Activated CD4-positive, CD25-positive, alpha-beta regulatory T cell treated with anti-CD3 and anti-CD28 coated beads, Interleukin-2, amount 50 U/mL, for 24 hours (primary cell): ENCODE measurements around the gene GOLGA3.
A peak's percentile ranks its signal among the peaks of the same experiment; 100 is the strongest.
"Not testable (repeated sequence)": the region's sequence is repeated elsewhere in the genome, so short reads cannot be mapped to it uniquely, and the experiment has no call there.

Experiments used
- ATAC-seq, 2 donors: fragments of 150-1000 bp; cut with Tn5 transposase; one replicate each; pipeline ENCODE4 v1.10.0; 2021; ENCODE audit warnings: mild to moderate bottlenecking in 1 of 2, moderate library complexity in 1 of 2

The GOLGA3 gene, protein sequence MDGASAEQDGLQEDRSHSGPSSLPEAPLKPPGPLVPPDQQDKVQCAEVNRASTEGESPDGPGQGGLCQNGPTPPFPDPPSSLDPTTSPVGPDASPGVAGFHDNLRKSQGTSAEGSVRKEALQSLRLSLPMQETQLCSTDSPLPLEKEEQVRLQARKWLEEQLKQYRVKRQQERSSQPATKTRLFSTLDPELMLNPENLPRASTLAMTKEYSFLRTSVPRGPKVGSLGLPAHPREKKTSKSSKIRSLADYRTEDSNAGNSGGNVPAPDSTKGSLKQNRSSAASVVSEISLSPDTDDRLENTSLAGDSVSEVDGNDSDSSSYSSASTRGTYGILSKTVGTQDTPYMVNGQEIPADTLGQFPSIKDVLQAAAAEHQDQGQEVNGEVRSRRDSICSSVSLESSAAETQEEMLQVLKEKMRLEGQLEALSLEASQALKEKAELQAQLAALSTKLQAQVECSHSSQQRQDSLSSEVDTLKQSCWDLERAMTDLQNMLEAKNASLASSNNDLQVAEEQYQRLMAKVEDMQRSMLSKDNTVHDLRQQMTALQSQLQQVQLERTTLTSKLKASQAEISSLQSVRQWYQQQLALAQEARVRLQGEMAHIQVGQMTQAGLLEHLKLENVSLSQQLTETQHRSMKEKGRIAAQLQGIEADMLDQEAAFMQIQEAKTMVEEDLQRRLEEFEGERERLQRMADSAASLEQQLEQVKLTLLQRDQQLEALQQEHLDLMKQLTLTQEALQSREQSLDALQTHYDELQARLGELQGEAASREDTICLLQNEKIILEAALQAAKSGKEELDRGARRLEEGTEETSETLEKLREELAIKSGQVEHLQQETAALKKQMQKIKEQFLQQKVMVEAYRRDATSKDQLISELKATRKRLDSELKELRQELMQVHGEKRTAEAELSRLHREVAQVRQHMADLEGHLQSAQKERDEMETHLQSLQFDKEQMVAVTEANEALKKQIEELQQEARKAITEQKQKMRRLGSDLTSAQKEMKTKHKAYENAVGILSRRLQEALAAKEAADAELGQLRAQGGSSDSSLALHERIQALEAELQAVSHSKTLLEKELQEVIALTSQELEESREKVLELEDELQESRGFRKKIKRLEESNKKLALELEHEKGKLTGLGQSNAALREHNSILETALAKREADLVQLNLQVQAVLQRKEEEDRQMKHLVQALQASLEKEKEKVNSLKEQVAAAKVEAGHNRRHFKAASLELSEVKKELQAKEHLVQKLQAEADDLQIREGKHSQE (N-terminal part only)

DNA sequence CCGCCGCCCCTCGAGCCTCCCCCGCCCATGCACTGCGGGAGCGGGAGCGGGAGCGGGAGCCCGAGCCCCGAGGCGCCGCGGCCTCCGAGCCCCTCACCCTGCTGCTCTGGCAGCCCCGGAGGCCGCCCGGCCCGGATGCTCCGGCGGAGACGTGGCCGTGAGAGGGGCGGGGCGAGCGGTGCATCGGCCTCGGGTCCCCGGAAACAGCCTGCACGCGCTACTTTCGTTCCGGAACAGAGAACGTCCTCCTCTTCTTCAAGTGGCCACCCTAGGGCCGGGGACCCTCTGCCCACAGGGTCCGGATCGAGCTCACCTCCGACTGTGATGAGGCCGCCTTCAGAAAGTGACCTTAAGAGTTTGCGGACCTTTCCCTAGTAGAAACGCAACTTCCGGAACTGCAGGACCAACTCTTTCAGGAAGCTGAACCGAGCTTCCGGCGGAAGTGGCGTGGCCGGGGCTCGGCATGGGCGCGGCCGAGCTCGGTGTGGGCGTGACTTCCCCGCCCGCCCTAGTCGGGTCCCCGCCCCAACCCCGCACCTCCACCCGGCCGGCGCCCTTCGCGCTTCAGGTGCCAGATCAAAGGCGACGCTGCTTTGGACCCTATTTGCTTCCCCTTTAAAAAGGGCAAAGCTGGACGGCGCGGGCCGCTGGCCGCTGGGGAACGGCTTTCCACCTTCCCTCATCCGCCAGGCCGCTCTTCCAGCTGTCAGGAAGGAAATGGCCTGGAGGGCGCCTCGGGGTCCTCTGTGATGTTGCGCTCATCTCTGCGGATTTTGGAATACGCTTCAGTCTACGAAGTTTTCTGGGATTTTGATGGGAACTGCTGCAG lies at the start of gene GOLGA3:
TSS of gene GOLGA3 (minus strand) at position 164 of the 829 bp plus-strand sequence. CDS start 6,741 bp downstream, outside the sequence.
- ATAC-seq = peak; percentile 94

GRCh38 chr12:132874620-132875019 lies 46.0 kb upstream of the GOLGA3 start:
- not testable (repeated sequence) for ATAC-seq

- ATAC-seq = no peak
Observed at GRCh38 chr12:132874175-132874574, 45.5 kb upstream of the GOLGA3 start.

- no peak for ATAC-seq
Observed at GRCh38 chr12:132873724-132874123, 45.1 kb upstream of the GOLGA3 start.

DNA sequence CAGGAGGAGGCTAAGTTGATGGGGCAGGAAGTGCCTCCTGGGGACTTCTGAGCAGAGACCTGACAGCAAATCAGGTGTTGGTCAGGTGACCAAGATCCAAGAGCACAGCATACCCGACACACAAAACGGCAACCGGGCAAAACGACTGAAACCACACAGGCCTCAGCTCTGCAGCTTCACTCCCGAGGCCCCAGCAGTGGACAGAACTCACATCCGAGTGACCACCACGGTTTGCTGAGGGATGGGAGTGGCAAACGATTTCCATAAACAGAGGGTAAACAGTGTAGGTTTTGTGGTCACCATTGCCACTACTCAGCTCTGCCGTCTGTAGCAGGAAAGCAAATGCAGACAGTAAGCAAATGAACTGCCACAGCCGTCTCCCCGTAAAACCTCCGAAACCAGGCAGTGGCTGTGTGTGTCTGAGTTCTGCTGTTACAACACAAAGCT lies 44.3 kb upstream of the GOLGA3 start:
- ATAC-seq = no peak

DNA sequence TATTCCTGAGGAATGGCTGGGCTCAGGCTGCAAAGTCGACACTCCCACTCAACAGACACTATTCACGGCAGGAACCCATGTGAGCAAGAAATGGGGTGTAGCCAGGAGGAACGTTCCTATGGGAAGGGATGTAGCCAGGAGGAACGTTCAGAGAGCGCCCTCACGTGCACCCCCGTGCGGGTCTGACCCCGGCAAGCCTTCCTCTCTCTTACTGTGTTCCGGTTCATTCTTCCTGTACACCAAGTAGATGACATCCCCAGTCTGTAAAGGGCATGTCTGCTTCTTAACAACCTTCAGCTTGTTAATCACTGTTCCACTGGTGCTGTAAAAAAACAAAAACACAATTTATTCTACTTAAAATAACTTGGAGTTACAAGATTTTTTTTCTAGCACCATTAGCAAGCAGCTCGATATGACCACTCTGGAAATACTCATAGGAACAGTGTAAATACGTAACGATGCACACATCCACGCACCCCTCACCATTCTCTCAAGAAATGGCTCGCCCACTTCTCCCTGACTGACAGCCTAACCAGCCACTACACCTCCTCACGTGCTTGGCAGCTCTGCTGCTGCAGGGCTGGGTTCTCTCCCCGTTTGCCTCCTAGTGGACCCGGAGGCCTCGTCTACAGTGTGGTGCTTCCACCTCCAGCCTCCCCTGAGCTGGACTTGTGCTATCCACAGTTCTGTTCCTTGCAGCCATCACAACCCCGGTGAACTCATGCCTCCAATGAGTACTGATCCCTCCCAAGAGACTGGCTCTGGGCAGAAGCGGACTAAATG lies 43.6 kb upstream of the GOLGA3 start:
- ATAC-seq = no peak

DNA sequence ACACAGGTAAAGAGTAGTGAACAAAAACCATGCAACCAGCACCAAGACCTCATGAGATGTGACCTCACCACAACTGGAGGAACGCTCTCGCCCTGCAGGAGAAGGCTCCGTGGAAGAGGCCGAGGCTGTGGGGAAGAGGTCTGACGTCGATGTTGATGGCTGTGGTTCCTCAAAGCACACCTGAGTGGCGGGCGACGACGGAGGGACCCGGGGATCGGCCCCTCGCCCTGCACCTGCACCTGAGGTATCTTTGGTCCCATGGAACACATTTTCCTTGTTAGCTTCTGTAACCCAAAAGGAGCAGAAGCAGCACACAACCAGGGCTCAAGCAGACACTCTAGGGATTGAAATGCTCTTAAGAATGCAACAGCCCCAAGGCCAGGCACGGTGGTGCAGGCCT lies 40.9 kb upstream of the GOLGA3 start:
- no peak for ATAC-seq

GRCh38 chr12:132866251-132866828 lies 37.7 kb upstream of the GOLGA3 start:
- ATAC-seq = no peak

DNA sequence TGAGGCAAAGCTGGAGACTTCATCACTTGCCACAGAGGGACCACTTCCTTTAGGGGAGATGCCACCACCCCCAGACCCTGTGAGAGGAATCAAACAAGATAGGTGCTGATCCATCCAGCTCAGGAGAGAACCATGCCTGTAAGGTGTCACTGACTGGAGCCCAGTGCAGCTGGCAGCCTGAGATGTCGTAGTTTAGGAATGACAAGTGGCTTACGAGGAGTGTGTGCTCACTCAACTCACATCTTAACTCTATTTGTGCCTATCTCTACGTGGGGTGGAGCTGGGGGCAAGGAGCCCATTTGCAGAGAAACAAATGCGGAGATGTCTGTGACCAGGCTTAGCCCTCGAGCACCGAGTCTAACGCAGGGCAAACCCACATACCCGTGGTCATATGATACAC lies 32.9 kb upstream of the GOLGA3 start:
- ATAC-seq = no peak

GRCh38 chr12:132858718-132859266 lies 30.1 kb upstream of the GOLGA3 start:
- no peak for ATAC-seq

- not testable (repeated sequence) for ATAC-seq
Observed at GRCh38 chr12:132857019-132857418, 28.4 kb upstream of the GOLGA3 start.

DNA sequence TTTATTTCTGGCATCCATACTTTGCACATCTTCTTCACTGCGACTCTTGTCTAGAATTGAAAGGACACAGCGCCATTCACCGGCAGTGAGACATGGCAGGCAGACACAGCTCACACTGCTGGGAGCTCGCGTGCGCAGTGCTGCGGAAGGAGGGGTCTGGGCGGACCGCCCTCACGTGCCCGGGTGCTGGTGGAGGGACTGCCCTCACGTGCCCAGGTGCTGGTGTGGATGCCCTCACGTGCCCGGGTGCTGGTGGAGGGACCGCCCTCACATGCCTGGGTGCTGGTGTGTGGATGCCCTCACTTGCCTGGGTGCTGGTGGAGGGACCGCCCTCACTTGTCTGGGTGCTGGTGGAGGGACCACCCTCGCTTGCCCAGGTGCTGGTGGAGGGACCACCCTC lies 27.9 kb upstream of the GOLGA3 start:
- ATAC-seq = no peak

DNA sequence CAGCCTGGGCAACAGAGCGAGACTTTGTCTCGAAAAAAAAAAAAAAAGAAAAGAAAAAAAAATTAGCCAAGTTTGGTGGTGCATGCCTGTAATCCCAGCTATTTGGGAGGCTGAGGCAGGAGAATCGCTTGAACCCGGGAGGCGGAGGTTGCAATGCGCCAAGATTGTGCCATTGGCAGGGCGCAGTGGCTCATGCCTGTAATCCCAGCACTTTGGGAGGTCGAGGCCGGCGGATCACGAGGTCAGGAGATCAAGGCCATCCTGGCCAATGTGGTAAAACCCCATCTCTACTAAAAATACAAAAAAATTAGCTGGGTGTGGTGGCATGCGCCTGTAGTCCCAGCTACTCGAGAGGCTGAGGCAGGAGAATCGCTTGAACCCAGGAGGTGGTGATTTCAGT lies 26.5 kb upstream of the GOLGA3 start:
- not testable (repeated sequence) for ATAC-seq

GRCh38 chr12:132853285-132854092 lies 24.8 kb upstream of the GOLGA3 start:
- ATAC-seq = no peak

GRCh38 chr12:132852496-132852895 lies 23.8 kb upstream of the GOLGA3 start:
- no peak for ATAC-seq

GRCh38 chr12:132851465-132851864 lies 22.8 kb upstream of the GOLGA3 start:
- ATAC-seq = no peak

DNA sequence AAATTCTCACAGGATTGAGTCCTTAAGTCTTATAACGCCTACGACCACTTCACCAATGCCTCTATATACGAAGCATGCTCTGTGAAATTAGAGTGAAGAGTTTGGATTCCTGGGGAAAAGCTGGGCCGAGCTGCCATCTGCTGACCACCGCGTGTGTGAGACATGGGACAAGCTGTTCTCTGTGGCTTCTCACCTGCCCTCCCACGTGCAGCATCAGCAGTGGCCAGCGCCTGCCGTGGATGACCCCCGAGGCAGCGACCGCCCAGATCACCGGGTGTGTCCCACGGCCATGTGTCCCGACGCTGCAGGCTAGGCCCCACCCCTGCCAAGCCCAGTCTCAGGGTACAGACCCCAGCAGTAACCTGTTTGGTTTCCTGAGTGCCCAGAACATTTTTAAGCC lies 21.6 kb upstream of the GOLGA3 start:
- no peak for ATAC-seq

DNA sequence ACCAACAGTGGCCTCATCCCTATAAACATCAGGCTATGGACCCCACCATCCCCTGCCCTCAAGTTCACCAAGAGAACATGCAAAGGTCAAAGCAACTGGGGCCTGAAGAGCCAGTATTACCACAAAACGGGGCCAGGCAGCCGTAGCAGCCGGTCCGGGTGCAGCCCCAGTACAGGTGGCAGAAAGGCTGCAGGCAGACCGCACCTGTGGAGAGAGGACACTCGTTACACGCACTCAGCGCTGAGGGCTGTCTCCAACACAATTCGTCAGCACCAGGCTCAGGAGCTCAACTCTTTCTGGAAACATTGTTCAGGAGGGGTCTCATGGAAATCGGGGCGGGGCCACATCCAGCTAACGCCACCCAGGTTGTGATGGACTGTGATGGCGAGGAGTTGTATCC lies 19.9 kb upstream of the GOLGA3 start:
- ATAC-seq = no peak
